BLaER1 (cell line): ENCODE data around the gene ST8SIA5.

Experiments
- H3K27ac ChIP-seq: shearing (Covaris generic); formaldehyde crosslinking; 2 replicates; pipeline ENCODE4 v1.8.1; 2022
- H3K27me3 ChIP-seq: shearing (Covaris generic); formaldehyde crosslinking; 2 replicates; pipeline ENCODE4 v1.8.1; 2022
- H3K36me3 ChIP-seq: shearing (Covaris generic); formaldehyde crosslinking; 2 replicates; pipeline ENCODE4 v1.8.1; 2022
- H3K4me1 ChIP-seq: shearing (Covaris generic); formaldehyde crosslinking; 2 replicates; pipeline ENCODE4 v1.8.1; 2022
- H3K4me2 ChIP-seq: shearing (Covaris generic); formaldehyde crosslinking; 2 replicates; pipeline ENCODE4 v1.8.1; 2022
- H3K4me3 ChIP-seq: shearing (Covaris generic); formaldehyde crosslinking; 2 replicates; pipeline ENCODE4 v1.8.1; 2022
- H3K9ac ChIP-seq: shearing (Covaris generic); formaldehyde crosslinking; 2 replicates; pipeline ENCODE4 v1.8.1; 2022
- H3K9me3 ChIP-seq: shearing (Covaris generic); formaldehyde crosslinking; 2 replicates; pipeline ENCODE4 v1.8.1; 2022
- H4K20me1 ChIP-seq: shearing (Covaris generic); formaldehyde crosslinking; 2 replicates; pipeline ENCODE4 v1.8.1; 2022
- Cebpa-rat ChIP-seq: shearing (Covaris generic); IDR thresholded peaks from 2 replicates; pipeline ENCODE4 v1.8.1; 2022

The ST8SIA5 gene

DNA sequence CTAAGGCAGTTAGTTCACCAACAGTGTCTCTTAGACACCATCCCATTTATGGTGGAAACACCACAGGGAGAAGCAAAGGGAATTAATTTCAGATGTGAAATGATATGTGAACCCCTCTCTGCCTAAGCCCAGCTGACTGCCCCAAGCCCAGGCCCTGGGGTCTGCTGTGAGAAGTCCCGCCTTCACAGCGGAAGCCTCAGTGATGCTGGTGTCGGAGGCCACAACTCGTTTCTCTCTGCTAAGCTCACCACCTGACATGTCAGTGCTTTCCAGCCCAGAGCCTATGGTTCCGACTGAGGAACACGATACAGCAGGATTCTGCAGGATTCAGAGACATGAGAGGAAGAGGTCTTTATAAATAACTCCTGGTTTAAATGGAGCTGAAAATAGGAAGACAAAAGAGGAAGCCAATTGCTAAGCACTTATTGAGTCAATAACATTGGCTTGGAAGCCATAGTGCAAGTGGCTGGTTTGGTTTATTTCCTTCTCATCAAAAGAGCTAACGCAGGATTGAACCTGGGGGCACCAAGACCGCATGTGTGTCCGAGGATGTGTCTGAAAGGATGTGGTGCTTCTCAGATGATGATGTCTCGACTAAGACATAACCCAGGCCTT is 78.0 kb downstream of the ST8SIA5 start:
- no peak for TF ChIP-seq Cebpa-rat
- Histone ChIP-seq H3K27me3 (no peaks in the 10 kb centered on the region), H3K36me3 (no peaks in the 10 kb centered on the region), H3K9me3 (peaks cover 14% of the 10 kb centered on the region; the same call in 1 of the 2 replicates), H3K4me1 (peaks cover 84% of the 10 kb centered on the region), H3K9ac (no peak overlapping the region), H4K20me1 (no peaks in the 10 kb centered on the region), H3K4me2 (peak overlapping the region; percentile 80), H3K4me3 (no peak overlapping the region), H3K27ac (peak overlapping the region; percentile 39; the same call in 1 of the 2 replicates)

DNA sequence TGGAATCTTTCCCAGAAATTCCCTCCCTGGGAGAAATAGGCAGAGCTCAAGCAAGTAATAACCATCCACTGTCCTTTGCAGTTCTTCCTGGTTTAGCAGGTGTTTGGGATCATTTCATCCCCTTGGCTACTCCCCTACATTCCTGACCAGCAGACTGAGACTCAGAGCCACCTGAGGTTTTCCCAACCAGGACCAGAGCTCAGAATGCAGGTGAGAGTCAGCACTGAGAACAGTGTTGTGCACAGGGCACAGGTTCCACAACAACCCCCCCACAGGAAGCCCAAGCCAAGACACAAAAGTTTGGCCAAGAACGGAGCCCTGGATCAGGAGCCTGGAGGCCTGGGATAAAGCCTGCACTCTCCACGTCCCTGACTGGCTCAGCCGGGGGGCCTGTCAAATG is 78.8 kb downstream of the ST8SIA5 start:
- Histone ChIP-seq H3K36me3 (no peaks in the 10 kb centered on the region), H3K9me3 (peaks cover 14% of the 10 kb centered on the region; the same call in 1 of the 2 replicates), H4K20me1 (no peaks in the 10 kb centered on the region), H3K4me3 (no peak overlapping the region), H3K4me1 (peaks cover 91% of the 10 kb centered on the region), H3K9ac (no peak overlapping the region), H3K4me2 (peak overlapping the region; percentile 80; the same call in 1 of the 2 replicates), H3K27ac (no peak overlapping the region), H3K27me3 (no peaks in the 10 kb centered on the region)
- no peak for TF ChIP-seq Cebpa-rat

DNA sequence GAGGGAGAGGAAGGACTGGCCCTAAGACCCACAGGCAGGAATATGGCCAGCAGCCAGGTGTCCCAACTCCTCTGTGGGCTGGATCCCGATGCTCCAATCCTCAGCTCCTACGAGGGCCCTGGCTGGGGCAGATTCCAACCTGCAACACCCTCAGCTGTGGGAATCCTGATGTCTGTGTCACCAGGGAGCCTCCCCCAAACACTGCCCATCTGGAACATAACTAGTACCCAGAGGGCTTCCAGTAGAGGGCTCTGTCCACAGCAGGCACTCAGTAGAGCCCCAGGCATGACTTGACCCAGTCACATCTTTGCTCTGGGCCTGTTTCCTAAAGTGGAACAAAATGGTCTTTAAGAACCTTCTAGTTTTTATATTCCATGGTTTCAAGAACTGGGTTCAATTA is 79.2 kb downstream of the ST8SIA5 start:
- H3K36me3 ChIP-seq: no peaks in the 10 kb centered on the region
- no peak overlapping the region for H3K4me3 ChIP-seq
- no peaks in the 10 kb centered on the region for H3K27me3 ChIP-seq
- peaks cover 95% of the 10 kb centered on the region for H3K4me1 ChIP-seq
- H4K20me1 ChIP-seq: no peaks in the 10 kb centered on the region
- peaks cover 14% of the 10 kb centered on the region; the same call in 1 of the 2 replicates for H3K9me3 ChIP-seq
- no peak overlapping the region for H3K9ac ChIP-seq
- 0 out of 2 replicates have a peak overlapping the region, but pooled peaks have one; percentile 80 for H3K4me2 ChIP-seq
- no peak for TF ChIP-seq Cebpa-rat
- H3K27ac ChIP-seq: no peak overlapping the region

DNA sequence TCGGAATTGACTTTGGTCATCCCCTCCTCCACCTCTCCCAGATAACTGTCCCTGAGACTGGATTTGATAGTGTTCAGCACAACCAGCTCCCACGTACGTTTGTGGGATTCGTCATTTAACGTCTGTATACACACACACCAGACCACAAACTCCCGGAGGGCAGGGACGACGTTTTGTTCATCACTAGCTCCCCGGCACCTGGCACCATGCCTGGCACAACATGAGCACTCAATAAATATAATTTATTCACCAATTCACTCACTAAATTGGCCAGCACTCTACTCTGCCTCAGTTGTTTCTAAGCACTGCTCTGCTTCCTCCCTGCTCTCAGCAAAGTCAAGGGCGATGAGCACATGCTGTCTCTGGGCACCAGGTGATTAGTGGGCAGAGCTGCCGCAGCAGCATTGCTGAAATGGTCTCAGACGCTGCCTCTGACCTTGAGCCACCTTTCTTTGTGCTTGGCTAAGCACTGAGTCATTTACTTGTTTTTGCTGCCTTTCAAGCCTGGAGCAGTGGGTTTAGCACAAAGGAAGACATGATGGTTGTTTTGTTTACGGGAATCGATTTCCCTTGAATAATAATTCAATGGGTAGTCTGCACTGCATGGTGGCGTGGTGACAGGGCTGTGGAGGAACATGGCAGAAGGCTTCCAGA is 80.5 kb downstream of the ST8SIA5 start:
- H3K4me3 ChIP-seq: no peak overlapping the region
- H3K9me3 ChIP-seq: peaks cover 14% of the 10 kb centered on the region; the same call in 1 of the 2 replicates
- peaks cover 96% of the 10 kb centered on the region for H3K4me1 ChIP-seq
- peak overlapping the region; percentile 42; the same call in 1 of the 2 replicates for H3K27ac ChIP-seq
- H3K27me3 ChIP-seq: no peaks in the 10 kb centered on the region
- no peaks in the 10 kb centered on the region for H4K20me1 ChIP-seq
- H3K36me3 ChIP-seq: no peaks in the 10 kb centered on the region
- no peak for TF ChIP-seq Cebpa-rat
- peak overlapping the region; percentile 72 for H3K4me2 ChIP-seq
- H3K9ac ChIP-seq: no peak overlapping the region

DNA sequence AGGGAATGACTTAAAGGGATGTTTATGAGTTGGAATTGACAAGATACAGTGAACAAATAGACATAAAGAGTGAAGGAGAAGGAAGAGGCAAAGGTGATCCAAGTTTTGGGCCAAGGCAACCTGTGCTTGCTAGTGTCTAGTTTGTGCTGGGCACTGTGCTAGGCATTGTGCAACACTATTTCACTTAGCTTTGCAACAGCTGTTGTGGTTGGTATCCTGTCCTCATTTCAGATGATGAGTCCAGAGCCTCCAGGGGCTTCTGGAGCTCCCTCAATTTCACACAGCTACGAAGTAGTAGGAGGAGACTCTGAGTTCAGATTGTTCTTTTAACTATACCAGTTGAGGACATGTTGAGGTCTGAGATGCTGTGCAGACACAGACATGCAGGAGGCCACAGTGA is 81.7 kb downstream of the ST8SIA5 start:
- Histone ChIP-seq H3K27ac (no peak overlapping the region), H3K36me3 (no peaks in the 10 kb centered on the region), H3K4me1 (peaks cover 84% of the 10 kb centered on the region)

DNA sequence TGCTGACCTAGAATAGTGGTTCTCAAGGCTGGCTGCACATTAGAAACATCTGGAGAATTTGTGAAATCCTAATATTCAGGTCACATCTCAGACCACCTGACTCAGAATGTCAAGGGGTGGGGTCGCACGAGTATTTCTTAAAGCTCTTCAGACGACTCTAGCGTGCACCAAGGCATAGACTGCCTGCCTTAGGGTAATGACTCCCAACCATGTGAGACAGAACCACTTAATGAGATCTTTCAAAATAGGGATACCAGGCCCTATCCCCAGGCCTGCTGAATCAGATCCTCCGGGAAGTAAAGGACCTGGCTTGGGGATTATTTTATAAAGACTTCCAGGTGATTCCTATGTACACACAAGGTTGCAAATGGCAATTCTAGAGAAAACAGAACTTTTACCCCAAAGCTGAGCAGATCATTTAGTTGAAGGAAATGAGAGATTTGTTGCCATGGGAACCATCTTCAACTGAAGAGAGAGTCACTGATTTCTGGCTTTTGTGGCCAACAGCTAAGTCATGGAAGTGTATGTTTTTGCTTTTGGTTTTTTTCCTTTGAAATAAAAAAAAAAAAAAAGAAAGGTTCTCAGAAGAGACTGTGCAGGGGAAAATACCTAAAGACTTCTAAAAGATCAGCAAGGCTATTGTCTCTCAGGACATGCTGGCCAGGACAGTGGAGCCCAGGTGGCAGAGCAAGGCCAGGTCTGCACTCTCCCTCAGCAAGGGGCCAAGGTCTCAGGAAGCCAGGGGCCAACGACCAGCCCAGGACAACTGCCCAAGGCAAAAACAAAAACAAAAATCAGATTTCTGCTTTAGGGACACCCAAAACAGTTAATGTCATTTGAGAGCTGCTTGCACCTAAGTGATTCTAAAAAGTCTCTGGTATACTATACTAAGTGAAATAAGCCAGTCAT is 84.5 kb downstream of the ST8SIA5 start:
- H4K20me1 ChIP-seq: no peaks in the 10 kb centered on the region
- H3K4me2 ChIP-seq: peak overlapping the region; percentile 48
- H3K4me3 ChIP-seq: no peak overlapping the region
- H3K27me3 ChIP-seq: no peaks in the 10 kb centered on the region
- H3K9ac ChIP-seq: no peak overlapping the region
- H3K27ac ChIP-seq: no peak overlapping the region
- H3K9me3 ChIP-seq: peaks cover 14% of the 10 kb centered on the region; the same call in 1 of the 2 replicates
- no peaks in the 10 kb centered on the region for H3K36me3 ChIP-seq
- TF ChIP-seq Cebpa-rat: no peak
- peaks cover 66% of the 10 kb centered on the region for H3K4me1 ChIP-seq

More for the DNA sequence above, 81.7 kb downstream of the ST8SIA5 start:
- H3K9me3 ChIP-seq: peaks cover 14% of the 10 kb centered on the region; the same call in 1 of the 2 replicates
- H3K9ac ChIP-seq: no peak overlapping the region
- peak overlapping the region; percentile 72 for H3K4me2 ChIP-seq
- no peaks in the 10 kb centered on the region for H4K20me1 ChIP-seq
- no peak overlapping the region for H3K4me3 ChIP-seq
- no peaks in the 10 kb centered on the region for H3K27me3 ChIP-seq
- TF ChIP-seq Cebpa-rat: peak; percentile 89

DNA sequence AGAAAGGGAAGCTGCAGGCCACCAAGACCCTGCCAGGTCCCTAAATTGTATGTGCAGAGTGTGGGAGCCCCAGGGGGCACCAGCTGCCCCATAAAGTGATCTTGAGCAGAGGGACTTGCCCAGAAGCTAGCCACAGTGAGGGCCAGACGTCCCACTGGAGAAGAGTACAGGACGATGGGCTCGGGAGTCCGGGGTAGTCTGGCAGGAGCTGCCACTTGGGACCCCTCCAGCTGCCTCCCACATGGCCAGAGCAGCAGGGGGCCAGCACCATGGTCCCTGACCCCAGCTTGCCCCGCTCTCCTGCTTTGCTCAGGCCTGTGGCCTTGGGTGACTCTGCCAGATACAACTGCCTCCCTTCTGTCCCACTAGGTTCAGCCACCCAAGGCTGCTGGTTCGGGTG is 88.2 kb downstream of the ST8SIA5 start:
- no peaks in the 10 kb centered on the region for H4K20me1 ChIP-seq
- H3K27ac ChIP-seq: no peak overlapping the region
- H3K36me3 ChIP-seq: no peaks in the 10 kb centered on the region
- H3K9me3 ChIP-seq: no peaks in the 10 kb centered on the region
- no peak overlapping the region for H3K4me2 ChIP-seq
- H3K4me1 ChIP-seq: peaks cover 38% of the 10 kb centered on the region
- H3K4me3 ChIP-seq: no peak overlapping the region
- H3K9ac ChIP-seq: no peak overlapping the region
- TF ChIP-seq Cebpa-rat: no peak
- H3K27me3 ChIP-seq: no peaks in the 10 kb centered on the region

DNA sequence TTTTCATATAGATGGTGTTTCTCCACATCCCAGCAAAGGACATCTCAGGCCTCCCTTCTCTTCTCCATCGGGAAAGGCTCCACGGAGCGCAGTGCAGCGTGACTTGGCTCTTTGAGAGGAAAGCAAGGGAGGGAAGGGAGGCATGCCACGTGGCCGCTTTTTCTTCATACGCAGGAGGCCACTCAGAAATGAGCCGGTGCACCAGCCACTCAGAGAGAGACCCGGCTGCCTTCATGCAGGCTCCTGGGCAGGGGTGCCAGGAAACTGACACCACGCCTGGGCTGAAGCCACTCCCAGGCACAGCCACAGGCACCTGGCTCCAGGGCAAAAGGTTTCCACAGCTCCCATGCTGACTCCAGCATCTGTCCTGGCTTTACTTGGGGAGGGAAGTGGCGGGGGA is 88.7 kb downstream of the ST8SIA5 start:
- no peak for TF ChIP-seq Cebpa-rat
- no peaks in the 10 kb centered on the region; the same call in 1 of the 2 replicates for H3K9me3 ChIP-seq
- H3K4me3 ChIP-seq: no peak overlapping the region
- no peak overlapping the region for H3K4me2 ChIP-seq
- H4K20me1 ChIP-seq: no peaks in the 10 kb centered on the region
- peaks cover 38% of the 10 kb centered on the region for H3K4me1 ChIP-seq
- no peak overlapping the region for H3K9ac ChIP-seq
- H3K36me3 ChIP-seq: no peaks in the 10 kb centered on the region
- no peak overlapping the region for H3K27ac ChIP-seq
- no peaks in the 10 kb centered on the region for H3K27me3 ChIP-seq

DNA sequence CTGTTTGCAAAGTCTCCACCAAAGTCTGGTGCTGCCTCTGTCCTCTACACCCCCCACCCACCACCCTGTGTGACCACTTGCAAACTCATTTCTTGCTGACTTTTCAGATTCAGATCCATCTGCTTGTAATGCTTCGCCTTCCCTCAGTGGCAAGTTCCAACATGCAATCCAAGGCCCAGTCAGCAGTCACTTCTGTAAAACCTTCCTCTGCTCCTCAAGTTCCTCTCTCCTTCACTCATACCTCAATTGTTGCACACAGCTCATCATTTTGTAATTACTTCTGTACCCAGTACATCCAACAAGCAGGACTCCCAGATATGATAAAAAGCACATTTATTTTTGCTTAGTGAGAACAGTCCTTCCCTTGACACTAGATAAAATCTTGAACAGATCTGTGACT is 93.3 kb downstream of the ST8SIA5 start:
- Histone ChIP-seq H3K9me3 (no peaks in the 10 kb centered on the region; the same call in 1 of the 2 replicates), H3K9ac (no peak overlapping the region), H3K4me2 (peak overlapping the region; percentile 75), H3K36me3 (no peaks in the 10 kb centered on the region), H3K27ac (no peak overlapping the region), H3K4me1 (peaks cover 49% of the 10 kb centered on the region), H3K27me3 (no peaks in the 10 kb centered on the region), H4K20me1 (no peaks in the 10 kb centered on the region), H3K4me3 (no peak overlapping the region; the same call in 1 of the 2 replicates)
- TF ChIP-seq Cebpa-rat: no peak
